HFFc6 (cell line): ENCODE data around the gene PYY. TPM values are rescaled to one million over a fixed set of nuclear protein-coding genes. Genes with fewer than 3 reads are reported as not detected.
"Not testable (repeated sequence)": the region's sequence is repeated elsewhere in the genome, so short reads cannot be mapped to it uniquely, and the experiment has no call there.

Experiments
- DNase-seq: peaks from one replicate; pipeline ENCODE4 v3.0.0-alpha.2; 2018
- H3K27ac Mint-ChIP-seq: 2 replicates; pipeline ENCODE4 v1.8.0; 2020; ENCODE audit warnings: mild to moderate bottlenecking, mixed read lengths
- H3K27me3 Mint-ChIP-seq: 2 replicates; pipeline ENCODE4 v1.8.0; 2021; ENCODE audit warnings: mild to moderate bottlenecking, moderate library complexity, mixed read lengths; ENCODE audit not compliant: insufficient read depth
- H3K36me3 Mint-ChIP-seq: 2 replicates; pipeline ENCODE4 v1.8.0; 2021; ENCODE audit warnings: low read depth, mixed read lengths
- H3K4me1 Mint-ChIP-seq: 2 replicates; pipeline ENCODE4 v1.8.0; 2020; ENCODE audit warnings: low read depth, mixed read lengths
- H3K4me3 Mint-ChIP-seq: 2 replicates; pipeline ENCODE4 v1.8.0; 2020; ENCODE audit warnings: mild to moderate bottlenecking, moderate library complexity, mixed read lengths
- H3K9me3 Mint-ChIP-seq: 2 replicates; pipeline ENCODE4 v1.8.0; 2020; ENCODE audit warnings: mild to moderate bottlenecking, mixed read lengths
- CTCF ChIP-seq: fragments of 200-600 bp; sonication (generic); IDR thresholded peaks from 2 replicates; pipeline ENCODE4 v1.5.0; 2021; ENCODE audit warnings: antibody characterized with exemption, mild to moderate bottlenecking
- total RNA-seq, 6 experiments: library from RNA; stranded (reverse); fragmentation: NEBNext Ultra II Directional; extraction: Animal tissue kit (Norgen Biotek cat#: 25700); gene quantifications; 2 replicates in 1 of 6; 3 replicates in 5 of 6; pipeline ENCODE4 v1.2.3, GENCODE V29; 2021

The PYY gene
- total RNA-seq, 6 experiments from 2014 or later, result 0.43 TPM; not detected in 5

DNA sequence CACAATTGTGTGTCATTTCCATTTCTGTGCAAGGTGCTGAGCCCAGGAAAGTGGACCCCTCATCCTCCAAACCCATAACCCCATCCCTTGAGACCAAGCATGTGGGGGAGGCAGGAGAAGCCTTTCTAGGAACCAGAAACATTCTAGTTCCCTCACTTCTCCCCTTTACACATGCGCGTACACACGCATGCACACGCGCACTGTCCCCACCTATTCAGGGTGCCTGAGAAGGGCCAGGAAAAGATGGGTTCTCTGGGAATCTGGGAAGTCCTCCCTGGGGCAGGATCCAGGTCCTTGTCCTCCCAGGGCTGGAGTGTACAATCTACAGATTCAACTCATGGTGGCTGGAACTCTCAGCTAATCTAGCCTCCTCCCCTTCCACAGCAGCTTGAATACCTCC is 13.9 kb downstream of the PYY start:
- no peaks in the 10 kb centered on the region for H3K9me3 Mint-ChIP-seq
- H3K27me3 Mint-ChIP-seq, result peaks cover 14% of the 10 kb centered on the region
- H3K27ac Mint-ChIP-seq, result no peak overlapping the region
- no peak for DNase-seq
- no peak overlapping the region for H3K4me3 Mint-ChIP-seq
- TF ChIP-seq CTCF, result no peak
- H3K4me1 Mint-ChIP-seq, result peaks cover 26% of the 10 kb centered on the region
- H3K36me3 Mint-ChIP-seq, result no peaks in the 10 kb centered on the region

DNA sequence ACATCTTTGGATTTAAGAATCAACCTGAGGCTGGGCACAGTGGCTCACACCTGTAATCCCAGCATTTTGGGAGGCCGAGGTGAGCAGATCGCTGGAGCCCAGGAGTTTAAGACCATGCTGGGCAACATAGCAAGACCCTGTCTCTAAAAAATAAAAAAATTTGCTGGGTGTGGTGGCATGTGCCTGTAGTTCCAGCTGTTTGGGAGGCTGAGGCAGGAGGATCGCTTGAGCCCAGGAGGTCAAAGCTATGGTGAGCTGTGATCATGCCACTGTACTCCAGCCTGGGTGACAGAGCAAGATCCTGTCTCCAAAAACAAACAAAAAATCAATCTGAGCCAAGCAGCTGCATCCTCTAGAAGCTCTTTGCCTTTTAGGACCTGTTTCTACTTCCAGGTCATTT is 14.3 kb downstream of the PYY start:
- DNase-seq, H3K9me3 Mint-ChIP-seq, H3K36me3 Mint-ChIP-seq, H3K4me3 Mint-ChIP-seq, H3K27ac Mint-ChIP-seq: not testable (repeated sequence)
- H3K4me1 Mint-ChIP-seq, result peaks cover 22% of the 10 kb centered on the region
- peaks cover 18% of the 10 kb centered on the region for H3K27me3 Mint-ChIP-seq

DNA sequence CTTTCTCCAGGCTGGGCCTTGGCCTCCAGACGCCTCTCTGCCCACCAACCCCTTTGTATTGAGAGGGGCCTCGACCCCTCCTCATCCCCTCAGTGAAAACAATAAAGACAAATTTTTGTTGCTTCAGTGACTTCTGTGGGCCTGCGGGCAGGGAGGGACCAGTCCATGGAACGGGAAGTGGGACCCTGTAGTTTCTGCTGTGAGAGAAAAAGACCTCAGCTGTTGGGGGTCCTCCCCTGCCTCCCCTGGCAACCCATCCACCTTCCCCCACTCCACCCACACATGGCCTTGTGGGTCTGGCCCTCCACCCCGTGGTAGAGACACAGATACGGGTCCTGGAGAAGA is 14.9 kb downstream of the PYY start:
- Mint-ChIP-seq H3K27me3 (peaks cover 15% of the 10 kb centered on the region), H3K36me3 (no peaks in the 10 kb centered on the region), H3K4me3 (no peak overlapping the region), H3K9me3 (no peaks in the 10 kb centered on the region), H3K4me1 (peaks cover 16% of the 10 kb centered on the region), H3K27ac (no peak overlapping the region)
- no peak for DNase-seq
- TF ChIP-seq CTCF, result no peak

DNA sequence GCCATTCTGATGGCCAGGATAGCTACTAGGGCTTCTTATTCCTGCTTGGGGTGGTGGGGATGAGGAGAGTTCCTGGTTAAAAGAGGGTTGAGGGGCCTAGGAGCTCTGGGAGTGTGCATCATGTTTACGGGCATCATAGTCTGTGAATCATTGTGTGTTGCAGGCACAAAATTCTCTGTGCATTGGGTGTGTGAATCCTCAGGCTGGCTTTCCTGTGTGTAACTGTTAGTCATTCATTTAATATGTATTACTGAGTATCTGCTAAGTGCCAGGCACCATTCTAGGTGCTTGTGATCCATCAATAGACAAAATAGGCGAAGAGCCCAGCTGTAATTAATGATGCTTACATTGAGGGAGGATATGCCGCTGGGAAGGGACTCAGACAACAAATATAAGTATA is 17.3 kb downstream of the PYY start:
- Mint-ChIP-seq H3K4me1 (peaks cover 14% of the 10 kb centered on the region), H3K4me3 (no peak overlapping the region), H3K36me3 (no peaks in the 10 kb centered on the region), H3K27me3 (peaks cover 19% of the 10 kb centered on the region), H3K9me3 (no peaks in the 10 kb centered on the region), H3K27ac (no peak overlapping the region; the same call in 1 of the 2 replicates)
- DNase-seq, result peak; percentile 69
- no peak for TF ChIP-seq CTCF

GRCh38 chr17:43935926-43936261 is 17.8 kb downstream of the PYY start:
- no peak overlapping the region for H3K4me3 Mint-ChIP-seq
- H3K9me3 Mint-ChIP-seq, result no peaks in the 10 kb centered on the region
- no peak overlapping the region for H3K27ac Mint-ChIP-seq
- H3K4me1 Mint-ChIP-seq, result peaks cover 14% of the 10 kb centered on the region
- no peaks in the 10 kb centered on the region for H3K36me3 Mint-ChIP-seq
- no peak for TF ChIP-seq CTCF
- no peak for DNase-seq
- peaks cover 22% of the 10 kb centered on the region for H3K27me3 Mint-ChIP-seq

- DNase-seq, result no peak
- TF ChIP-seq CTCF, result no peak
- Mint-ChIP-seq H3K4me1 (peaks cover 14% of the 10 kb centered on the region), H3K4me3 (no peak overlapping the region), H3K9me3 (no peaks in the 10 kb centered on the region), H3K36me3 (no peaks in the 10 kb centered on the region), H3K27me3 (peaks cover 20% of the 10 kb centered on the region), H3K27ac (no peak overlapping the region)
These were observed 18.4 kb downstream of the PYY start for GRCh38 chr17:43935204-43935925.
